Mesenteric fat pad (tissue), 1 donor: ENCODE measurements around the gene PHC2. TPM values are rescaled to one million over a fixed set of nuclear protein-coding genes. Genes with fewer than 3 reads are reported as not detected.

Experiments
- DNase-seq: peaks from one replicate; pipeline ENCODE4 v3.0.0-alpha.2; 2020; ENCODE audit warnings: low spot score
- total RNA-seq: library from RNA; stranded (reverse); fragmentation: NEBNext Ultra II Directional; extraction: Animal tissue kit (Norgen Biotek cat#: 25700); gene quantifications from one replicate; pipeline ENCODE4 v1.2.1, GENCODE V29; 2021
- donor health status: DM: yes; HTN: yes; CAD: no.

The PHC2 gene
- total RNA-seq, 1 donor from 2014 or later, result 142 TPM

DNA sequence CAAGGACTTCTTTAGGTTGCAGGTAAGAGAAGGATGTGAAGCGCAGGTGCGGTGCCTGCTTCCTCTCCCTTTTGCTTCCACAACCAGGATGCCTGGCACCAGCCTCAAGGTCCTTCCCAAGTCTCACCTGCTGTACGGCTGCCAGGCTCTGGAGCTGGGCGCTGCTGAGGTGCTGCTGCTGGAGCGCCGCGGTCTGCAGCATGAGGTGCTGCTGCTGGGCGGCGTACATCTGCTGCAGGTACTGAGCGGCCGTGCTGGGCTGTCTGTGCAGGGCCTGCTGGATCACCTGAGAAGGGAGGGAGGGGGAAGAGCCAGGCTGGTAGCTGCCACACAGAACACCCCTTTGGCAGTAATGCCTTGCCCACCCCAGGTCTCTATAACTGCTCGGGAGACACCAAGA lies 58.7 kb downstream of the PHC2 start:
- DNase-seq, result no peak

DNA sequence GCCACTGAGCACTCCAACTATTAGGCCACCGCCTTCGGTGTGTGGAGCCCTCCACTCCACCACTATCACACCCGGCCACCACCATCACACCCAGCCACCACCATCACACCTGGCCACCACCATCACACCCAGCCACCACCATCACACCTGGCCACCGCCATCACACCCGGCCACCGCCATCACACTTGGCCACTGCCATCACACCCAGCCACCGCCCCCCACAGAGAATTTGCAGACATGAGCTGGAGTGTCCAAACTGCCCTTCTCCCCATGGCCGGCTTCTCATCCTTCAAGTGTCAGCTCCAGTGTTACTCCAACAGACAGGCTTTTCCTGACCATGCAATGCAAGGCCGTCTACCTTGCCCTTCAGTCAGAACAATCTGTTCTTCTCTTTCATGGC lies 59.6 kb downstream of the PHC2 start:
- no peak for DNase-seq

DNA sequence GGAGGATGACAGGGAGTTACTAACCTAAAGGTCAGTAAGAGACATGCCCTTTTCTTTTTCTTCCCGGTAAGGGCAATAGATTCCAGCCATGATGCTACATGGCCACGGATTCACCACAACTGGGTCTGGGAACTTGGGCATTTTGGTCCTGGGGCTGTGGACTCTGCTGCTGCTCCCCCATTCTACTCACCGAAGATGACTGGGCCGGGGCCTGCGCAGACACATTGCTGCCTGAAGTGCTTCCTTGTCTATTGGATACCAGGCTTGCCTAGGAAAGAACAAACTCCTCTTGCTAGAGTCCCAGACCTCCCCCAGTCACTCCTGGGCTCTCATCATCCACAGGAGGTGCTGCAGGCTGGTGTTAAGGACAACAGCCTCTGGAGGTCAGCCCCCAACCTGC lies 60.1 kb downstream of the PHC2 start:
- DNase-seq, result no peak

GRCh38 chr1:33370301-33370700 lies 60.6 kb downstream of the PHC2 start:
- no peak for DNase-seq

DNA sequence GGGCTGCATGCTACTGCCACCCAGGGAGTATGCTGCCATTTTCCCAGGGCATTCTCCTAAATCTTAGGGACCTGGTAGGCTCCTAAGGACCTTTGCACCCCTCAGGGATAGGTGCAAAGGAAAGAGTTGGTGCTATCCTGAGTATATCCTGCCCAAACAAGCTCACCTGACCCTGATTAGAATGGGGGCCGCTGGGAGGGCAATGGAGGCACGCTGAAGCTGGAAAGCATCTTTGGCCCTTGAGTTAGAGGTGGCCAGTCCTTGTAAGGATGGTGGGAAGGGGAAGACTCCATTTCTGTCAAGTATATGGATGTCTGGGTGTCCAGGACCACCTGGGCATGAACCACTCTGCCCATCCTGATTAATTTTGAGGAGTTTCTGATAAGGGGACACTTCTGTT lies 61.1 kb downstream of the PHC2 start:
- no peak for DNase-seq

DNA sequence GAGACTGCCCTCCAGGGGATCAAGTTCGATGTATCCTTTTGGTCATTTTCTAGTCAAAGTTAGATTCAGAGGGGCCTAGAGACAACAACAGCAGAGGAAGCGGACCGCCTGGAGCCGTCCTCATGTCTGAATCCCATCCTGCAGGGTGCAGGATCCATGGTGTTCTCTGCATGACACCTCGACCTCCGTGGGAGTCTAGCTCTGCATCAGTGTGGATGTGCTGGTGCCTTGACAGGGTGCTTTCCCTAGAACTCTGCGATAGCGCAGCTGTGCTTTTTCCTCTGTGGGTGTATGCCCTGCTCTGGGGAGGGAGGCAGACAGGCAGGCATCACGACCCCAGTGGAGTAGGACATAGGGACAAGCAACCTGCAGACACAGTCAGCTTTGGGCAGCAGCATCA lies 61.8 kb downstream of the PHC2 start:
- no peak for DNase-seq

DNA sequence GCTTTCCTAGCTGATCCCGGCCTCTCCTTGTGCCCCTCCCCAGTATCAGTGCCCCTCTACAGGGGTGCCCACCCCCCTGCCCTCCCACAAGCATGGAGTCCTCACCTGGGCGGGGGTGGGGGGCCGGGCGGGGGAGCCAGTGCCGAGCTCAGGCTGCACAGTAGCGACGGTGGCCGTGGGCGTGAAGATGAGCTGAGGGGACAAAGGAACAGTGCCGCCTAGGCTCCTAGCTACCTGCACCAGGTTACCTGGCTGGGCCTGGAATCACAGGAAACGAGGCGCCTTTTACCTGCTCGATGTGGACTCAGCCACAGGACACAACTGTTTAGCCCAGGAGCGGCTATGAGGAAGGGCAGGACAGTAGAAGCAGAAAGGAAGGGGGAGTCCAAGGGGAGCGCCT lies 62.5 kb downstream of the PHC2 start:
- DNase-seq, result no peak

DNA sequence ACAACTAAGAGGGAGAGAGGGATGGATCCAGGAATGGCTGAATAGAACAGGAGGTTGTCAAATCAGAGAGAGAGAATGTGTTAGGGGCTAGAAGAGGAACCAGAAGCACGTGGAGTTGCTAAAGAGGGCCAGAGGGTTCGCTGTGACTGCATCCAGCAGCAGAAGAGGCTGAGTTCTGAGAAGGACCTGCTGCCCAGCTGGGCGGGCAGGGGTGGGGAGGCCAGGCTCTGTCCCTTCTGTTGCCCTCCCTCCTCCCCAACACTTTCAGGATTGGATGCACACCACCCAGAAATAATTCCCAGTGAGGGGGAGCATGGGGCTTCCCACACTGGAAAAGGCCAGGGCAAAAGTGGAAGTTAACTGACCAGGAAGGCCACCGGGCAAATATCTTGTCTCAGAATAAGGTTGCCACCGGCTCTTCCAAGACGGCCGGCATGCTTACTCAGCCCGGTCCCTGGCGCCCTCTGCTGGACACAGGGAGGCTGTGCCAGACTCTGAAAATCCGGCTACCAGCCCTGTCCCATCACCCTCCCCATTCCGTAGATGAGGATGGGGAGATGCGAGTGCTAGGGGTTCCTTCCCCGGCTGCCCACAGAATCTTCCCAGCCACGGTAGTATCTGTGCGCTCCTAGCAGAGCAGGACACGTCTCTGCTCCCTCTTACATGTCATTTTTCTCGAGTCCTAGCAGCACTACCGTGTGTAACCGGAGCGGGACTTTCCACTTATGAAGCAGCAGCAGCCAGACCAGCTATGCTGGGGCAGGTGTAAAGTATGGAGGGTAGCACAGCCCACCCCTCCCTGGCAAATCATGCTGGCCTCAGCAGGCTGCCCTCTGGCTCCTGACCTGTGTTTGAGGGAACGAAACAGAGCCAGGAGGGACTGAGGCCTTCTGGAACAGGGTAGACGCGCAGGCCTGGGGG lies 63.1 kb downstream of the PHC2 start:
- DNase-seq, result peak; percentile 95

DNA sequence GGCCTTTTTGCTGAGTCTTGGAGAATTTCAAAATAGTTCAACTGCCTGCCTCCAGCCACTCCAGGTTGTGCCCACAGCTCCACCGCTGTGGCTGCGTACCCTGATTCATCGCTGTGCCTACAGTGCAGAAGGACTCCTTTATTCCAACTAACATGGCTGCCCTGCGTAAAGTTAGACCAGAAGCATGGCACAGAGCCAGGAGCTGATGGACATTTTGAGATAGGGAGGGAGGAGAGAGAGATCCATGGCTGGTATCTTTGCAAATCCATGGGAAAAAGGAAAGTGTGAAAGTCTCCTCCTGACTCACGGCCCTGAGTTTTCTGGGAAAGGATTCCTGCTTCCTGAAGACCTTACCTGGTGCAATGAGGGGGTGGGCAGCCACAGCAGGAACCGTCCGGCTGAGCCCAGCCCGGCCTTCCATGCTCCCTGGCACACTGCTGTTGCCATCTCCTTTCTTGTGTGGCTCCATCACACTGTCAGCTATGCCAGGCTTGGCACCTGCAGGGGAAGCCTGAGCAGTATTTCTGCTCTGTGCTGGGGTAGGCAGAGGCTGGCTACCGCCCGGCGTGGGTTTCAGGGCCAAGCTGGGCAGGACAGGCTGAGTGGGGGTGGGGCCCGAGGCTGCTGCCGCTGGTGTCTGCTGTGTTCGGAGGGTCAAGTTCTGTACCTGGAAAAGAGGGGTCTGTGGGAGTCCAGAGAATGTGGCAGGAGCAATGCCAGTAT lies 64.0 kb downstream of the PHC2 start:
- DNase-seq, result no peak

GRCh38 chr1:33365560-33365997 lies 65.3 kb downstream of the PHC2 start:
- DNase-seq, result no peak

DNA sequence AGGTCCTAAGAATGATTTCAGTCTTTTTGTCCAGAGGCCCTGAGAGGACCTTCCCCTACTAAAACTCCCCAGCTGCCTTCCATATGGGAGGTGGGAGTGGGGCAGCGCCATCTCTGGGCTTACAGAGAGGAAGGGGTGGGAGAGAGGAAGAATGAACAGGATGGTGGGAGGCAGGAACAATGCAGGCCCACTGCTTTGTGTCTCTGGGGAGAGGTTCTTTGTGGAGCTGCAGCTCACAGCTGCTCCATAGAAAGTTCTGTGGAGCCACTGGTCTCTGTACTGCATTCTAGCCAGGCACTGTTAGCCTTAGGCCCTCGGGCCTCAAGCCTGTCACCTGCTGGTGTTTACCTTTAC lies 66.4 kb downstream of the PHC2 start:
- DNase-seq, result no peak

GRCh38 chr1:33363470-33363861 lies 67.4 kb downstream of the PHC2 start:
- DNase-seq, result no peak

- DNase-seq, result no peak
Observed at GRCh38 chr1:33363021-33363420, 67.9 kb downstream of the PHC2 start.

- no peak for DNase-seq
Observed at GRCh38 chr1:33361532-33362235, 69.2 kb downstream of the PHC2 start.

GRCh38 chr1:33360367-33360766 lies 70.5 kb downstream of the PHC2 start:
- DNase-seq, result no peak

GRCh38 chr1:33359931-33360330 lies 71.0 kb downstream of the PHC2 start:
- DNase-seq, result no peak

GRCh38 chr1:33358795-33359503 lies 71.9 kb downstream of the PHC2 start:
- no peak for DNase-seq

- no peak for DNase-seq
Observed at GRCh38 chr1:33358114-33358794, 72.6 kb downstream of the PHC2 start.

DNA sequence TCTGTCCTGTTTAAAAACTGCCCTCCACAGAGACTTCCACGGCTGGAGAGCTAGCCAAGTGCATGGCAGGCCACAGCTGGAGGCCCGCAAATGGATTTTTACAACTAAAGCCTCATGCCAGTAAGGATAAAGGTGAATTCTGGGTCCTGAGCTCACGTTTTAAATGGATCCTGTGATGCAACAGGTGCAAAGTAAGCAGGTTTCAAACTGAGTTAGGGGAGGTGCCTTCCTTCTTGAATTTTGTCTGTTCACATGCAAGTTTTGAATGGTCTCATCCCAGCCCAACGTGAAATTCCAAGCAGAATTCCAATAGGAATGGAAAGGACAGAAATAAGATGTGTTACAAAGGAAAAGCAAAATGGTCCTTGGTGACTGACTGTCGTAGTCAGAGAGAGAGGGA lies 73.8 kb downstream of the PHC2 start:
- no peak for DNase-seq

GRCh38 chr1:33354707-33355316 lies 76.1 kb downstream of the PHC2 start:
- DNase-seq, result no peak
